Pulmonary artery endothelial cell (primary cell): ENCODE measurements around the gene ATG5. TPM values are rescaled to one million over a fixed set of nuclear protein-coding genes. Genes with fewer than 3 reads are reported as not detected.

Source experiments
- DNase-seq: peaks from one replicate; pipeline ENCODE4 v3.0.0-alpha.2; 2011; ENCODE audit warnings: low read depth, low spot score
- total RNA-seq: library from RNA; depleted of rRNA; stranded (reverse); fragments of >200 nt; gene quantifications from 2 replicates; pipeline ENCODE4 v1.2.3, GENCODE V29; 2014

Gene ATG5
- total RNA-seq, 1 donor from 2014 or later = 48.2 TPM

- DNase-seq = peak; percentile 10
These were observed 102.1 kb downstream of the ATG5 start for GRCh38 chr6:106223300-106223930.

GRCh38 chr6:106220485-106220884 is 105.1 kb downstream of the ATG5 start:
- no peak for DNase-seq

GRCh38 chr6:106216527-106216926 is 109.0 kb downstream of the ATG5 start:
- DNase-seq = no peak

DNA sequence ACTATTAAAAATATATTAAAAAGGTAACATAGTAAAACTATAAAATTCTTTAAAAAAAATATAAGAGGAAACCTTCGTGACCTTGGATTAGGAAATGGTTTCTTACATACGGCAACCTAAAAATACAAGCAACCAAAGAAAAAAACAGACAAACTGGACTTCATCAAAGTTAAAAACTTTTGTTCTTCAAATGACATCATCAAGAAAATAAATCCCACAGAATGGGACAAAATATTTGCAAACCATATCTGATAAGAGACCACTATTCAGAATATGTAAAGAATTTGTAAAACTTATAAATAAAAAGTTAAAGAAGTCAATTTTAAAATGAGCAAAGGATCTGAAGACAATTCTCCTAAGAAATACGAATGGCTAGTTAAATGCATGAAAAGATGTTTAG is 110.0 kb downstream of the ATG5 start:
- DNase-seq = no peak

DNA sequence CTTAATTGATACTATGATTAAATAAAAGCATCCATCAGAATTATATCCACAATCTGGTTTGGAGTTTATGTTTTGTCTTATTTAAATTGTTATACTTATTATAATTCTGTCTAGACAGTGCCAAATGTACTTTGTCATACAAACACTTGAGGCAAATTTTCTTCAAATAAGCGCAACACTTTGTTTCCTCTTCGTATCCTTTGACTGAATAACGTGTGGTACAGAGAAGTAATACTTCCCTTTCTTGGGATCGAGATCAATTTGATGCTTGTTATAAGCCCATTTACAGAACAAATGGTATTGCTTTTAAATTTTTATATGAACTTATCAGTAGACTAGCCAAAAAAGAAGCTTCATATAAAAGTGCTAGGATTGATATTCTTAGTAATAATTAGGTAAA is 111.0 kb downstream of the ATG5 start:
- DNase-seq = no peak

DNA sequence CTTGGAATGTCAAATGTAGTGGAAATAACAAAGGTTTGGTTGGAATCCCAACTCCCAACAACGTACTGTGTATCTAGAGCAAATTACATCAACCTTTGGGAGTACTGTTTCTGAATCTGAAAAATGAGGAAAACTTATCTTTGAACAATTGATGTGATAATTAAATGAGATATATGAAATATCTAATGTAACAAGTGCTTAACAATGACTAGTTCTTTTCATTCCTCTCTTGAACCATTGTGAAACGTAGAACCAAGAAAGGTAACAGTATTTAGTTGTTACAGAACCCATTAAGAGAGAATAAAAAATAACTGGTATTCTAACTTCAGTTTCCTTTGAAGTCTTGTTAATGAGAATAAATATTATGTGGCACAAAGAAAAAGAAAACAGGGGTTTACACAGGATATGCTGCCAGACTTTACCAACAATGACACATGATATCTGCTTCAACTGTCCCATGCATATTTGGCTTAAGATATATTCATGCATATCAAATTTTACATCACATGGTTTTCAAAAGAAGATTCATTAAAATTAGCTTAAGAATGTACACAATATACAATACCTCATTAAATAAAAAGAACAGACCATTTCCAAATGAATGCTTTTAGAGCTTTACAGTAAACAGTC is 111.8 kb downstream of the ATG5 start:
- DNase-seq = no peak

GRCh38 chr6:106212576-106212975 is 113.0 kb downstream of the ATG5 start:
- no peak for DNase-seq

- DNase-seq = no peak
These were observed 118.7 kb downstream of the ATG5 start for GRCh38 chr6:106206905-106207304.

DNA sequence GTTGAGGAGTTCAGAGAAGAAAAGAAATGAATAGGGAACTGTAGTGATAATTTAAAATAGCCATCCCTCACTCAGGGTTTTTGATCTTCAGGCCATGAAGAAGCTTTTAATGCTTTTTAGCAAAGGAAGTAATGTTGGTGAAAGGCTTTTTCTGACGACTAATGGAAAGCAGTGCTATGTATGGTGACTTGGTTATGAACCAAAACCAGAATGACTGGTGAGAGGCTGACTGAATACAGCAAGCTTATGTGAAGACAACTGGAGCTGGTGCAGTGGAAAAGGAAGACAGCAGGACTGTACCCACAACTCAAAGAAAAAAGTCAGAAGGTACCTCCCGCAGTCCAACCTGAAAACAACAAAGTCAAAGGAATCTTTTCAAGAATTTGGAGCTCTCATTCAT is 120.6 kb downstream of the ATG5 start:
- DNase-seq = no peak

- DNase-seq = no peak
These were observed 125.6 kb downstream of the ATG5 start for GRCh38 chr6:106199998-106200397.

DNA sequence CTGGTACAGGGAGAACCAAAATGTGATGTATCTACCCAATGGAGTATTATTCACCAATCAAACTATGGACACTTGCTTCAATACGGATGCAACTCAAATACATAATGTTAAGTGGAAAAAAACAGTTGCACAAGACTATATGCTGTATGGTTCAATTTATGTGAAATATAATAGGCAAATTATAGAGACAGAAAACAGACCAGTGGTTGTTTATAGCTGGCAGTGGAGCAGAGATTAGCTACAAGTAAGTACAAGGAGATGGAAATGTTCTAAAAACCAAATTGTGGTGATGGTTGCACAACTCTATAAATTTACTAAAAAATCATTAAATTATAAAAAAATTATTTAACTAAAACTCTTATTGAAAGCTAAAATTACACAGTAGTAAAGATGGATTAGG is 126.2 kb downstream of the ATG5 start:
- no peak for DNase-seq

GRCh38 chr6:106197441-106197840 is 128.1 kb downstream of the ATG5 start:
- DNase-seq = no peak

DNA sequence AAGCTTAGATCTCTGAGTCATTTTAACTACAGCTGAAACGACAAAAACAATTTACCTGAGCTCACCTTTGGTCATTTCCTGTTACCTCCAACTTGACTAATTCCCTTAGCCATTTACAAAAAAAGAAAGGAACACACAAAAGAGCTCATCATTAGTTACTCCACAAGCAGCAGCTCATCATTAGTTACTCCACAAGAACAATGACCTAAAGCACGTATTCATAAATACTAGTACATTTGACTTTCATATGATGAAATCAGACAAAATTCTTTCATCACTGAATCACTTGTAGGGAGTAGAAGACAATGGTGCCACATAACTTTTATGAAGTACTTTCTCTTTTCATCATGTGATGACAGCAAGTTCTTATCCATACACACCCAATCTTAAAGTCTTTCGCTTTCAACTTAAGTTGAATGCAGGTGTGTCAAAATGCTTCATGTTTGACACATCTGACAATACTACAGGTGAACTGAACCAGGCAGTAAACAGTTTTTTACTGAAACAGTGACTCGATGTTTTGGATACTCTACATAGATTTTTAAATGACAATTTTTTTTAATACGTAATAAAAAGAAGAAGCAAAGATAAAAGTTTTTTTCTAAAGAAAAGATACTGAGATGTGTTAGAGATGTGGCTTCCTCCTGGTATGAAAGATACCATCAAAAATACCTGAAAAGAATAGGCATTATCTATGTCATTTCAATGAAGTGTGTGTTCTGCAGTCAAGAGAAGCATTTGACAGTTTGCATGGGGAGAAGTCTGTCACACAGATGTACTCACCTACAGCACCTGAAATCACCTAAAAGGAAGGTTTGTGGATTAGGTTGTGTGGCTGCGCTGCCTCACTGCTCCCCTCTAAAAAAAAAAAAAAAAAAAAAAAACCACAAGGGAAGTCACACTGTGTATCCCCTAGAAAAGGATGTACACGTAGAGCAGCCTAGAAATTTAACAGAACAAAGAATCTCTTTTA is 130.3 kb downstream of the ATG5 start:
- DNase-seq = no peak

GRCh38 chr6:106192824-106193223 is 132.7 kb downstream of the ATG5 start:
- DNase-seq = no peak

- no peak for DNase-seq
These were observed 137.3 kb downstream of the ATG5 start for GRCh38 chr6:106188104-106188794.

- DNase-seq = no peak
These were observed 138.1 kb downstream of the ATG5 start for GRCh38 chr6:106187424-106187982.

DNA sequence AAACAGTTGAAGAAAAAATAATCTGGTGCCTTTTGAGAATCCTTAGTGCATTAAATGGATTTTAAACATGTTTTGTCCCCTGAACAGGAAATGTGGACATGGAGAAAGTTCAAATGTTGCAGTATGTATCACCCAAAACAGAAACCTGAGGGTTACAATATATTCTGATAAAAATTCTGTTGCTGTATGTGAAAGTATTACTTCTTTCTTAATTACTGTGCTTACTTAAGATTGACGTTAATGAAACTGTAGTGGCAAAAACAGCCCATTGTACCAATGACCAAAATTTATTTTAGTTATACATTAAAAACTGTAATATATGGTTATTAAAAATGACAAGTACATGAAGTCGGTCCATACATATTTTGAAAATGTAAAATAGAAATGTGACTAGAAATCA is 138.8 kb downstream of the ATG5 start:
- DNase-seq = no peak

GRCh38 chr6:106186172-106186571 is 139.4 kb downstream of the ATG5 start:
- no peak for DNase-seq

DNA sequence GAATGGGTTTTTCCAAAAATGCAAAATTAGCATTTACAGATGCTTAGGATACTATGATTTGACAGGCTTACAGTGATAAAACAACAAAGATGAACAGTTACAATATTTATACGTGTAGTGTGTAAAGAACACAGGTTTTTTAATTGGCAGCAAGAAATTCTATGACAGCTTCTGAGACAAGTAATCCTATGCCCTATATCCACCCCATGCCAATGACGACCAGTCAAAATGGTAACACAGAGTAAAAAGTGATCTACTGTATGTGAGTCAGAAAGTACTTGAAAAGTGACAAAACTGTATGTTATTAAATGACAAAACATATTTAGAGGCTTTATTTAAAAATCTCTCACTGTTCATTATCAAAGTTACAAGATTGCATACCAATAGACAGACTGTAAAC is 139.9 kb downstream of the ATG5 start:
- no peak for DNase-seq

GRCh38 chr6:106184629-106185028 is 140.9 kb downstream of the ATG5 start:
- DNase-seq = no peak

GRCh38 chr6:106183430-106183829 is 142.1 kb downstream of the ATG5 start:
- DNase-seq = no peak
